HG03108 (cell line): ENCODE measurements around the gene C4BPB.
"Not testable (repeated sequence)": the region's sequence is repeated elsewhere in the genome, so short reads cannot be mapped to it uniquely, and the experiment has no call there.

Experiments
- ATAC-seq: cut with Tn5 transposase; IDR thresholded peaks from one replicate; pipeline ENCODE4 v1.9.1; 2021; ENCODE audit warnings: moderate library complexity; ENCODE audit not compliant: unreplicated experiment

C4BPB gene, protein sequence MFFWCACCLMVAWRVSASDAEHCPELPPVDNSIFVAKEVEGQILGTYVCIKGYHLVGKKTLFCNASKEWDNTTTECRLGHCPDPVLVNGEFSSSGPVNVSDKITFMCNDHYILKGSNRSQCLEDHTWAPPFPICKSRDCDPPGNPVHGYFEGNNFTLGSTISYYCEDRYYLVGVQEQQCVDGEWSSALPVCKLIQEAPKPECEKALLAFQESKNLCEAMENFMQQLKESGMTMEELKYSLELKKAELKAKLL

DNA sequence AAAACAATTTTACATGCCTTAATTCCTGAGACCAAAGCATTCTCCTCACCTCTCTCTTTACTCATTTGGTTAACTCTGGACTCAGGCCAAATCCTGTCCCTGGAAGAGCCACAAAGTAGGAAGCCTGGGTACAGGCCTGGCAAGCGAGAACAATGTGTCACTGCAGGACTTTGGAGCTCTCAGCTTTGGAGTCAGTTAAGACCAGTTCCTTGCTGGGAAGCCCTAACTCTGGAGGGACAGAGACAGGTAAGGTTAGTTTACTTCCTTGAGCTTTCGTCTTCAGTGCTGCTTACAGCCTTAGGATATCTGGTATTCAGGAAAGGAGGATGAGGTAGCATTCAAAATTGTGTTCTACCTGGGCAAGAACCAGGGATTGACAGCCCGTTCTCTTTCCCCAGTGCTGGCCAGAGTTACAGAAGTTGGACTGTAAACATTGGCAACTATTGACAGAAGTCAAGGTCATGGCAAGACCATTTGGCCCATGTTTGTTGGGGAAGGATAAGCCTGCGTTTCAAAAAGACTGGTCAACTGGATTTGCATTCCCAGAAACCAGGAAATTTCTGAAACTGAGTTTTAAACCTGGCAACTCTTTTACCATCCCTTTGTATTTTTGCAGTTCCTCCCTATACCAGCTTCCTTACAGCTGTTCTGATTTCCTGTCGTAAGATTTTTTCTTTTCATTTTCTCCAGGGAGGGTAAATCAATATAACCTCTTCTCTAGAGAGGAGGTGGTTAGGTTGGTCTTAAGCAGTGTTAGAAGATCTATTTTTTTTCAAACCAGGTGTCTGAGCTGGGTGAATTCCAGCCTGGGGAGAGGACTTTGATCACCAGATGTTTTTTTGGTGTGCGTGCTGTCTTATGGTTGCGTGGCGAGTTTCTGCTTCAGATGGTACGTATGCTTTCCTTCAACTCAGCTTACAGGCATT is at the start of gene C4BPB:
TSS of gene C4BPB (plus strand) at position 160 of the 926 bp plus-strand sequence. CDS start at position 832, 672 bp downstream.
- ATAC-seq, result no peak

DNA sequence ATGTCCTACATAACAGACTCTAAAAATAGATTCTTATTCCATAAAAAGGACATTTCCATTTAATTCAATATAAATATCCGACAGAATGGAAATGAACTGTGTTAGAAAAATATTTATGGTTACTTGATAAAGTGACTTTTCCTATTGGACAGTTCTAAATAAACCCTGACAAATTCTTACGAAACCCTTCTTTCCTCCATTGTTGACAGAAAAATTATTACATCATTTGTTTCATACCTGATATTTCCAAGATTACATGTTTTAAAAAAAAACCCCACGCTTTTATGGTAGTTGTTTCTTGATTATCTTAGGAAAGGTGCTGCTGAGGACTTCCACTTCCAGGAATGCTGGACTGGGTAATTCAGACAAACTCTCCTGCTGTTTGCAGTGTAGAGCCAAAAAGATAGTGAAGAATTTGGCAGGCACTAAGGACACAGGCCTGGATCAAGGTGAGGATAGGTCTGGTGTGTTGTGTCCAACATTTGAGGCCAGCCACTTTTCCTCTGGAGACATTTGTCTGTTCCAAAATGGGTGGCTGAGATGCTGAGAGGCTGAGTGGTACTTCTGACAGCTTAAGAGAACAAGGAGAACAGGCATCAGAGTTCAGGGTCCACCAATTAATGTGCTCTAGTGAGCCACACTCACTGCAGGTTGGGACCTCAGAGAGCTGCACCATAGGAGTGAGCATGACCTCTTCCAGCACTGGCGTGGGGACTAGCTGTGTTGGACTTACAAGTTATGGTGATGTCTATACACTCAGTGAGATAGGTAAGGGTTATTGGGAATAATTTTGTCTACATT is 49.1 kb upstream of the C4BPB start:
- no peak for ATAC-seq

DNA sequence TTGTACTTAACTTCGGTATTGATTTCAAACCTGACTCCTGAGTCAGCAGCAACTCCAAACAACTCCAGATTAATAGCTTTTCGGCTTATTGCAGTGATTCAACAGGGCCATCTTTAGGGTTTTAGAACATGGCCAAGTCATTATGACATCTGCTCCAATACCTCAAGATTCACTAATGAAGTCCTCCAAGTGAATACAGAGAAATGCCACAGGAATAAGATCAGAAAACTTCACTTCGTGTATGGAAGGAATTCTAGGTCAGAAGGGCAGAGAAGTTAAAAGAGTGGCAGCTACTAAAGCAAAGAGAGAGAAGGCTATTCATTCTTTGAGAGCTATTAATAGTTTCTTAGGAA is 48.5 kb upstream of the C4BPB start:
- ATAC-seq, result no peak

DNA sequence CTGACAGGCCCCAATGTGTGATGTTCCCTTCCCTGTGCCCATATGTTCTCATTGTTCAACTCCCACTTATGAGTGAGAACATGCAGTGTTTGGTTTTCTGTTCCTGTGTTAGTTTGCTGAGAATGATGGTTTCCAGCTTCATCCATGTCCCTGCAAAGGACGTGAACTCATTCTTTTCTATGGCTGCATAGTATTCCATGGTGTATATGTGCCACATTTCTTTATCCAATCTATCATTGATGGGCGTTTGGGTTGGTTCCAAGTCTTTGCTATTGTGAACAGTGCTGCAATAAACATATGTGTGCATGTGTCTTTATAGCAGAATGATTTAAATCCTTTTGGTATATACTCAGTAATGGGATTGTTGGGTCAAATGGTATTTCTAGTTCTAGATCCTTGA is 47.3 kb upstream of the C4BPB start:
- not testable (repeated sequence) for ATAC-seq

DNA sequence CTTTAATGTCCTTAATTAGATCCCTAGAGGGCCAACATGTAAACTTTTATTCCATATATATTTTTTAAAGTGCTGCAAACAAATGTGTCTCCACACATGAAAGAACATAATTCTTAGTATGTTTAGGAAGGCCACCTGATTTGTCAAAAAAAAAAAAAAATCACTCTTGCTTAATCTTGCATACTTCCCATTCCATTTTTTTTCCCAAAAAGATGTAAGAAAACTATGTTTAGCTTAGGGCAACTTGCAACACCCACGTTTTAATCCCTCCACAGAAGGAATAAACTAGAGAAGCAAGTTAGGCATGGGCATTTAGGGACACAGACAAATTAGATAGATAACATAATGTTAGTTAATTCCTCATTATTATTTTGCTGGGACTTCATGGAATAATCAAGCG is 43.2 kb upstream of the C4BPB start:
- no peak for ATAC-seq

DNA sequence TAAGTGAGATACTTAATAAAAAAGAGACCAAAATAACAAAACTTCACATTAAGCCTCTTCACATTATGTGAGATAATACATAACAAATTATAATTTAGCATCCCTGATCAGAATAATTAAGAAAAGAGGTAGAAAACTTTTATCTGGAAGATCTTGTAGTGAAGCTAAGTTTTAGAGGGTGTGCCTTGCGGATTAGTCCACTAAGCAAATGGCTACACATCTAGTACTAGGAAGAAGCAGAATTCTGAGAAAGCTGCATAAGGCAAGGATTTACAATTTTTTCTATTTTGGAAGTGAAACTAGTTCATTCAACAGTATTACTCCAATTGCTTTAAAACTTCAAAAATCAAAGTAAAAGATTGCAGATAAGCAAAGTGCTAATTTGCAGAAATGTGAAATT is 41.2 kb upstream of the C4BPB start:
- no peak for ATAC-seq

DNA sequence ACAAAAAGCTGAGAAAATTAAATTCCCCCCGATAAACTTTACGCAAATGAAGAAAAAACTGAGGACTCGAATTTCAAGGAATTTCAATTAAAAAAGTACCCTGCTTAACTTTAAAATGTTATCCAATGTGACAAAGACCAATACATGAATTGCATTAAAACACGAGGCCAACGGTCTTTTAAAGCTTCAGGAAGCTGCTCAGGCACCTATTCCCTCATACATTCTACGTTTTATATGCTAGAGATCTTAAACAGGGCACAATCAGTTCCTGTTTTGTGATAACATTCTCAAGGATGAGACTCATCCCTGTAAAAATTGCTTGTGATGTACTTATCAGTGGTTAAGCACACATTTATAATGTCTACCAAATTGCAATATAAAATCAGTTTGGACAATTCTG is 40.6 kb upstream of the C4BPB start:
- no peak for ATAC-seq

DNA sequence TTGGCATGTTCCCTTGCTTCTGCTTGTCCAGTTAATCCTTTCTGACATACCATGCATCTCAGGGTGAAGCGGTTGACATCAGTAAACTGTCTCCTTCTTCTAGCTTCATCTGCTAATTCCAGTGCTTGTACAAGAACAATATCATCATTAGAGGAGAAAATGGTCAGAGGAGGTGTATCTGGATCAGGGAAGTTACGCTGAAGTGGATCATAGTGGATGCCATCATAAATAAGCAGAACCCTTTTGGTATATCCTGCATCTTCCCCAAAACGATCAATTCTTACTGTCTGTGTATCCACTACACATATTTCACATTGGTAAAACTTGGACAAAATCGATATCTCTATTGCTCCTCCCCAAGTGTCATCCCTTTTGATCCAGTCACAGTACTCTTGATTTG is 39.6 kb upstream of the C4BPB start:
- no peak for ATAC-seq

DNA sequence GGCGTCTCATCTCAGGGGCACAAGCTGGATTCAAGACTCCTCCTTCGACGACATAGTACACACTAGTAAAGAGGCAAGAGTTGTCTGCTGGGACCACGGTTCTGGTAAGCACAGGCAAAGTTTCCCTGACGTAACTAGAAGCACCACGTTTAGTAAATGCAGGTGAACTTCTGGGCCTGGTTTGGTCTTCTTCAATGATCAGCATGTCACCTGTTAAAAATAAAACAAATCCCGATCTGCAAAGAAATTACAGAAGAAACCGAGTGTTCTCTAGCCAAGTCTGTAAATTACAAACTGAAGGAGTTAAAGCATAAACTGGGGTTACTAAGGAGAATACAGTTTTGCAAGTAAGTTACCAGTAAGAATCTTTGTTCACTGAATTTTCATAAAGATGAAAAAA is 39.1 kb upstream of the C4BPB start:
- ATAC-seq, result no peak

DNA sequence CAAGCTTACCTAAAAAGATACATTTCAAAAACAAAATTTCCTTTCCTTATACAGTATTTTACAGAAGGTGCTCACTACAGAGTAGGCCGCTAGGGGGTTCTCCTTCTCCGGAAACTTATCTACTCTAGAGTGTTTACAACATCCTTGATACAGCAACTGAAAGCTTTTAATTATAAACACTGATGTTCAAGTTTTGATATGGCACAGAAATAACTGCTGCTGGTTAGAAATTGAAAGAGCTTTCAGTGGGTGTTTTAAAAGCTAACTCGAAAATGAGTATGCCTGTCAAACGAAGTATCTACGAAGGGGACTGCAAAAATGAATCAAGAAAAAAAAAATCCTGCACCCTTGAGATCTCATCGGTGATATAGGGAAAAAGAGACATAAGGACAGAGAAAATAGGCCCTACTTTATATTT is 38.7 kb upstream of the C4BPB start:
- ATAC-seq, result no peak

DNA sequence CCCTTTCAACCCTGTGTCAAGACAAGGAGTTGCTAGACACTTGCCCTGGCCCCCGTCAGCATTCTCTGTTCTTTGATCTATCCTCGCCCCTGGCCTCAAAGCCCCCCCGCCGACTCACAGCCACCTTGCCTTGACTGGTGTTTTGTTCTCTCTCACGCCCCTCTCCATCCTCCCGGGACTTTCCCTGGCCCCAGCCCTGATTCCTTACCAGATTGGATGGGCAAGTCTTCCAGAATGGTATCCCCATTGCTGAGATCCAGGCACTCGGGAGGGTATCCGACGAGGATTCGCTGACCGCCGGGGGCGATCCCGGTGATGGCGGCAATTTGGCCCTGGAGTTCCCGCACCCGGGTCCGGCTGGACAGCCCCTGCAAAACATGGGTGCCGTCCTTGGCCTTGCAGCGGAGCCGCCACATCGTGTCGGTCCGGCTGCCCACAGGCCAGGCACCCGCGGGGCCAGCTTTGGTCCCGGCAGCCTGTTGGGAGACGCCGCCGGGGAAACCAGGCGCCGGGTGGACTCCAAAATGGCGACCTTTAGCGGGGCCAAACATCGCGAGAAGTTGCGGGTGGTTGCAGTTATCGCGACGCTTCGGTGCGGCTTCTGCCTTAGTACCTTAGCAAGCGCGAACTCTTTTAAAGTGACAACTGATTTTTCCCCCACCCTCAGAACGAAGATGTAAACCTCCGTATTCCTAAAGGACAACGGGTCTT is 38.0 kb upstream of the C4BPB start:
- peak; percentile 55 for ATAC-seq

DNA sequence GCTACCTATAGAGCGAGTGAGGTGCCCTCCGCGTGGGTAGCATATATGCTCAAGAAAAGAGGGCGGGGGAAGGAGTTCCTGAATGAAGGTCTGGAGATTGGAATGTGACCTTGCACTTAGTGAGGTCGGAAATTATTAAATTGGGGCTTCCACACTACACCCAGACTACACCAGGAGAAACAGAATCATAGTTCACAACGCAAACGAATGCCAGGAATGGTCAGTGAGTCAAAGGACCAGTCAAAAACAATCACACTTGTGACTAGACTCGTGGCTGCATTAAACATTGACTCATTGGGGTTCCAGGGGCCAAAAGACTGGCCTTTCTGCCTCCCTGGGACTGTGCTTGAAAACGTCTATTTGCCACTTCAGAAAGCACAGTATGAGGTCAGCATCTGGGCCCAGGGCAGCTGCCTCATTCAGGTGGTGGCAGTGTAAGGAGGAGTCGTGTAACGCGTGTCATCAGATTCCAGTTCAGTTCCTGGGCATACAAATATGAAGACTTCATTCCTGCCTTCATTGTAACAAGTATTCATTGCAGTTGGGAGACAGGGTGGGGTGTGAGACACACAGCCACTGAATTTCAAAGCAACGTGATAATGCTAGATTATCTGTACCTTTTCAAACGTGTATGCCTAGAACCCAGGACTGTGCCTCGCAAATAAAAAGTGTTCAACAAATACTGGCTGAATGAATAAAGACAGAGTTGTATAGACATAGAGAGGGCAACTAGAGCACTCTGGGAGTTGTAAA is 37.3 kb upstream of the C4BPB start, which contains the start of gene YOD1:
TSS of gene YOD1 (minus strand) at position 18 of the 753 bp plus-strand sequence. CDS start 178 bp downstream, outside the sequence.
- ATAC-seq, result no peak

DNA sequence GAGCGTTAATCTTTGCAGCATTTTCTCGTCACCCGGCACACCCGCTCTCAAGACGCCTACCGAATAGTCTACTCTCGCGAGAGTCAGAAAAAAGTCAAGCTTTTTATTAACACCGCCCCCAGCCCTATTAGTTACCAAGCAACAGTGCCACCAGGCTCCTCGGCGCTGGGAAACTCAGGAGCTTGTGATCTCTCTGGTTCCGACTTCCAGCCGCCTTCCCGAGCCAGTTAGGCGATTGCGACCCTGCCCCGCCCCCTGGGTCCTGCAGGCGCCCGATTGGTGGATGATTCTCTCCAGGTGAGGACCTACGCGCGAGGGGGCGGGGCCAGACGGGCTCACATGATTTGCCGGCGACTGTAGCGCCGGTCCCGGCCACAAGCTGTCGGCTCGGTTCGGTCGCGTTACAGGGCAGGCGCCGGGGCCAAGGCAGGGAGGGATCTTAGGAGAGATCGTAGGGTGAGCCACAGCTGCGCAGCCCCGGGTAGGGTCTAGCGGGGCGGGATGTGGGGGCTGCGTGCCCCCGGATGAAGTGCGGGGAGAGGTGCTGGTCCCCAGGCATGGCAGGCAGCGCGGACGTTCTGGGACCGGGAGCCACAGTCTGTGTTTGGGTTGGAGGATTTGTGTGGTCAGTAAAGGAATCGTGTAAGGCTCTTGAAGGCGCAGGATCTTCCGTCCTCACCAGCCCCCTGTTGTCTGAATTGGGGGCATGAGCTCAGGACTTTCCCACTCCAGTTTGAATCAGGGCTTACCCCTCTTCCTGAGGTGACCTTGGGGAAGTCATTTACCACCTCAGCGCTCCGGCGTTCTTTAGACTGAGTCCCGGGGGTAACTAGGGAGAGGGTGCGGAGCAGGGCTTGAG is 35.5 kb upstream of the C4BPB start, which contains the start of gene PFKFB2:
TSS of gene PFKFB2 (plus strand) at position 365 of the 859 bp plus-strand sequence. CDS start 1,443 bp downstream, outside the sequence.
- ATAC-seq, result peak; percentile 70

DNA sequence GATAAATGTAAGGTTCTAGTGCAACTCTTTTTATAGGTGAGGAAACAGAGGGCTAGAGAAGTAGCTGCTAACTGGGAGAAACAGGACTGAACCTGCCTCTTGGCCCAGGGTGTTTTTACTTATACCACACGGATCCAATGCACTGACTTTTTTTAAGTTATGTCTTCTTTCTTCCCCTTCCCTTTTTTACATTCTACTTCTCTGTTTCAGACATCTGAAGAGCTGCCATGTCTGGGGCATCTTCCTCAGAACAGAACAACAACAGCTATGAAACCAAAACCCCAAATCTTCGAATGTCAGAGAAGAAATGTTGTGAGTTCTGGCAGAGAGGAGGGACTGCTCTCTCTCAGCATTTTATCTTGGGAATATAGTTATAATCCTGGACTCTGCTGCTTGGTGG is 34.2 kb upstream of the C4BPB start:
- no peak for ATAC-seq

DNA sequence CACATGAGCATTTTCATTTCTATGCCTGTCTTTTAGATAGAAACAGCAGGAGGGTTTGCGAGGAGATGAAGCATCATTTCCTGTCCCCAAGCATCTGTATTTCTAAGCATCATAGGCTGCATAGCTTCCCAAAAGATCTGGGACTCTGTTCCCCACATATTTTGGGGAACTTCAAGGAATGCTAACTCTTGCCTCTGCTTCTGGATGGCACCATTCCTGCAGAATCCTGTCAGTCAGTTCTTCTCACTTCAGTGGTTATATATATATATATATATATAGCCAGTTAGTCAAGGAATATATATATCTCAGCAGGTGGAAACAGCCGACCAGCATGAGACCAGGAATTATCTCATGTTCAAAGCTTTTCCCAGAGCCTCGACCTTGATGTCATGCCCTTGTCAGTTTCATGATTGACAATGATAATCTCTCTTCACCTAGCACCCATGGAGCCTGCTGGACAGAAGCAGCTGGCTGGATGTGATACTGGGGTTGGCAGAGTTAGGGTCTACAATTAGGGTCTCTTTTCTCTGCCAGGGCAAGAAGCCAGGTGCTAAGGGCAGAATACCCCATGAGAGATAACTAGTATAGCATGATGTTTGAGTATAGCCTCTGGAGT is 33.2 kb upstream of the C4BPB start:
- ATAC-seq, result no peak

DNA sequence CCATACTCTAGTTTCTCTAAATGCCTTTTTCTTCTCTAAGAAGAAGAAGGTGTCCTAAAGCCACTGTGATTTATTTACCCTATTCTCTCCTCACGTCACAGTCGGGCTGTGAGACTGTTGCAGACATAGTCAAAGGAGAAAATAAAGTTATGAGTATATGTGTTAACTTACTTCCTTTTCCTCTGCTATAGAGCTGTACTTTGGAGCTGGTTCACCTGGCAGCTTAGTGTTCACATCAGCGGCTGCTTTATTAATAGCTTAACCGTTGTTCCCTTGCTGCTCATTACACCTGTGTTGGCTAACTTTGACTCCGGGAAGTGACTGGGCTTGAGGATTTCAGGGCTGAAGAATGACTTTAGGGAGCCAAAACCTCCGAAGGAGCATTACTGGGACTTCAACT is 32.0 kb upstream of the C4BPB start:
- no peak for ATAC-seq

DNA sequence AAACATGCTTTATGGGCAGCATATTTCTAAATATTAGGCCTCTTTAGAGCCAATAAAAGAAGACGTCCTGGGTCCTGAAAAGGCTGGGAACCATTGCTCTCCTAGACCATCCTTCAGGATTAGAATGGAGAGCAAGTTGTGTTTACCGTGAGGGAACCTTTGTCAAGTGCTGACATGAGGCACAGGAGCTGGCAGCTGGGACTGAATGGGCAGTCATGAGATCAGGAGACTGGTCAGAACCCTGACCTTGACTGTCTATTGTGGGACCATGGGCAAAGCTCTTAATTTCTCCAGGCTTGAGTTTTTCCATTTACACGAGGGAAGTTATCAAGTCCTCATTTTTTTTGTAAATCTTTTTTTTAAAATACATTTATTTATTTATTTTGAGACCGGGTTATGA is 30.4 kb upstream of the C4BPB start:
- ATAC-seq, result no peak
